ENCODE results near the gene OR4D2.

OR4D2 gene

GRCh38 chr17:58144801-58145200, 22.0 kb upstream of the OR4D2 start:
- Histone ChIP-seq H3K9me3 (ENCODE audit: control insufficient read depth, low read length) (peaks cover 3% of the 10 kb centered on the region), H3K4me3 (ENCODE audit: insufficient read depth, low read depth, low read length, poor library complexity, severe bottlenecking) (no peak overlapping the region), H3K4me1 (ENCODE audit: control insufficient read depth, insufficient read depth, low read length, poor library complexity, severe bottlenecking) (no peaks in the 10 kb centered on the region), H3K36me3 (ENCODE audit: control insufficient read depth, insufficient read depth, low read length) (no peaks in the 10 kb centered on the region), H3K27me3 (replicated peaks; ENCODE audit: control insufficient read depth, insufficient read depth, low read length, poor library complexity, severe bottlenecking) (no peaks in the 10 kb centered on the region), H3K27ac (ENCODE audit: insufficient read depth, low read length, poor library complexity, severe bottlenecking) (no peak overlapping the region)
- no peak for DNase-seq

GRCh38 chr17:58147930-58148434, 18.8 kb upstream of the OR4D2 start, which contains the start of gene OR4D1:
OR4D1 (plus strand) TSS chr17:58148384; CDS start chr17:58155154, 6,770 bp downstream.
- no peaks in the 10 kb centered on the region for H3K36me3 ChIP-seq (ENCODE audit: control insufficient read depth, insufficient read depth, low read length)
- peaks cover 5% of the 10 kb centered on the region for H3K4me1 ChIP-seq (ENCODE audit: control insufficient read depth, insufficient read depth, low read length, poor library complexity, severe bottlenecking)
- H3K4me3 ChIP-seq (ENCODE audit: insufficient read depth, low read depth, low read length, poor library complexity, severe bottlenecking) = no peak within 1 kb of the TSS
- no peak for DNase-seq
- no peaks in the 10 kb centered on the region for H3K27me3 ChIP-seq (replicated peaks; ENCODE audit: control insufficient read depth, insufficient read depth, low read length, poor library complexity, severe bottlenecking)
- no peak within 1 kb of the TSS for H3K27ac ChIP-seq (ENCODE audit: insufficient read depth, low read length, poor library complexity, severe bottlenecking)
- peaks cover 3% of the 10 kb centered on the region for H3K9me3 ChIP-seq (ENCODE audit: control insufficient read depth, low read length)

GRCh38 chr17:58148609-58149008, 18.2 kb upstream of the OR4D2 start:
- Histone ChIP-seq H3K27ac (ENCODE audit: insufficient read depth, low read length, poor library complexity, severe bottlenecking) (no peak overlapping the region), H3K36me3 (ENCODE audit: control insufficient read depth, insufficient read depth, low read length) (no peaks in the 10 kb centered on the region), H3K9me3 (ENCODE audit: control insufficient read depth, low read length) (peaks cover 3% of the 10 kb centered on the region), H3K27me3 (replicated peaks; ENCODE audit: control insufficient read depth, insufficient read depth, low read length, poor library complexity, severe bottlenecking) (no peaks in the 10 kb centered on the region), H3K4me3 (ENCODE audit: insufficient read depth, low read depth, low read length, poor library complexity, severe bottlenecking) (no peak overlapping the region), H3K4me1 (ENCODE audit: control insufficient read depth, insufficient read depth, low read length, poor library complexity, severe bottlenecking) (peaks cover 12% of the 10 kb centered on the region)
- DNase-seq = no peak

GRCh38 chr17:58150394-58150793, 16.4 kb upstream of the OR4D2 start:
- no peak overlapping the region for H3K27ac ChIP-seq (ENCODE audit: insufficient read depth, low read length, poor library complexity, severe bottlenecking)
- no peaks in the 10 kb centered on the region for H3K36me3 ChIP-seq (ENCODE audit: control insufficient read depth, insufficient read depth, low read length)
- H3K4me3 ChIP-seq (ENCODE audit: insufficient read depth, low read depth, low read length, poor library complexity, severe bottlenecking) = no peak overlapping the region
- peaks cover 25% of the 10 kb centered on the region for H3K4me1 ChIP-seq (ENCODE audit: control insufficient read depth, insufficient read depth, low read length, poor library complexity, severe bottlenecking)
- H3K9me3 ChIP-seq (ENCODE audit: control insufficient read depth, low read length) = no peaks in the 10 kb centered on the region
- H3K27me3 ChIP-seq (replicated peaks; ENCODE audit: control insufficient read depth, insufficient read depth, low read length, poor library complexity, severe bottlenecking) = no peaks in the 10 kb centered on the region
- DNase-seq = no peak

GRCh38 chr17:58153046-58153445, 13.7 kb upstream of the OR4D2 start:
- Histone ChIP-seq H3K4me3 (ENCODE audit: insufficient read depth, low read depth, low read length, poor library complexity, severe bottlenecking) (no peak overlapping the region), H3K4me1 (ENCODE audit: control insufficient read depth, insufficient read depth, low read length, poor library complexity, severe bottlenecking) (peaks cover 38% of the 10 kb centered on the region), H3K27me3 (replicated peaks; ENCODE audit: control insufficient read depth, insufficient read depth, low read length, poor library complexity, severe bottlenecking) (no peaks in the 10 kb centered on the region), H3K36me3 (ENCODE audit: control insufficient read depth, insufficient read depth, low read length) (no peaks in the 10 kb centered on the region), H3K9me3 (ENCODE audit: control insufficient read depth, low read length) (no peaks in the 10 kb centered on the region), H3K27ac (ENCODE audit: insufficient read depth, low read length, poor library complexity, severe bottlenecking) (peak overlapping the region; percentile 70)
- DNase-seq = peak; percentile 55 to 65 (median 56)

GRCh38 chr17:58153671-58154070, 13.1 kb upstream of the OR4D2 start:
- Histone ChIP-seq H3K36me3 (ENCODE audit: control insufficient read depth, insufficient read depth, low read length) (no peaks in the 10 kb centered on the region), H3K9me3 (ENCODE audit: control insufficient read depth, low read length) (no peaks in the 10 kb centered on the region), H3K27me3 (replicated peaks; ENCODE audit: control insufficient read depth, insufficient read depth, low read length, poor library complexity, severe bottlenecking) (no peaks in the 10 kb centered on the region), H3K4me3 (ENCODE audit: insufficient read depth, low read depth, low read length, poor library complexity, severe bottlenecking) (no peak overlapping the region), H3K4me1 (ENCODE audit: control insufficient read depth, insufficient read depth, low read length, poor library complexity, severe bottlenecking) (peaks cover 38% of the 10 kb centered on the region), H3K27ac (ENCODE audit: insufficient read depth, low read length, poor library complexity, severe bottlenecking) (peak overlapping the region; percentile 54)
- no peak for DNase-seq

GRCh38 chr17:58156839-58157803, 9.7 kb upstream of the OR4D2 start:
- DNase-seq = peak; percentile 17 to 46 (median 23)
- H3K36me3 ChIP-seq (ENCODE audit: control insufficient read depth, insufficient read depth, low read length) = no peaks in the 10 kb centered on the region
- H3K27ac ChIP-seq (ENCODE audit: insufficient read depth, low read length, poor library complexity, severe bottlenecking) = peak overlapping the region; percentile 79
- peaks cover 43% of the 10 kb centered on the region for H3K4me1 ChIP-seq (ENCODE audit: control insufficient read depth, insufficient read depth, low read length, poor library complexity, severe bottlenecking)
- H3K9me3 ChIP-seq (ENCODE audit: control insufficient read depth, low read length) = no peaks in the 10 kb centered on the region
- H3K27me3 ChIP-seq (replicated peaks; ENCODE audit: control insufficient read depth, insufficient read depth, low read length, poor library complexity, severe bottlenecking) = no peaks in the 10 kb centered on the region
- H3K4me3 ChIP-seq (ENCODE audit: insufficient read depth, low read depth, low read length, poor library complexity, severe bottlenecking) = peak overlapping the region; percentile 64

GRCh38 chr17:58158181-58158580, 8.6 kb upstream of the OR4D2 start:
- H3K4me1 ChIP-seq (ENCODE audit: control insufficient read depth, insufficient read depth, low read length, poor library complexity, severe bottlenecking) = peaks cover 36% of the 10 kb centered on the region
- H3K4me3 ChIP-seq (ENCODE audit: insufficient read depth, low read depth, low read length, poor library complexity, severe bottlenecking) = no peak overlapping the region
- H3K27me3 ChIP-seq (replicated peaks; ENCODE audit: control insufficient read depth, insufficient read depth, low read length, poor library complexity, severe bottlenecking) = no peaks in the 10 kb centered on the region

GRCh38 chr17:58161566-58161965, 5.2 kb upstream of the OR4D2 start:
- peaks cover 8% of the 10 kb centered on the region for H3K4me1 ChIP-seq (ENCODE audit: control insufficient read depth, insufficient read depth, low read length, poor library complexity, severe bottlenecking)
- no peaks in the 10 kb centered on the region for H3K36me3 ChIP-seq (ENCODE audit: control insufficient read depth, insufficient read depth, low read length)
- DNase-seq = no peak
- no peak overlapping the region for H3K4me3 ChIP-seq (ENCODE audit: insufficient read depth, low read depth, low read length, poor library complexity, severe bottlenecking)
- H3K9me3 ChIP-seq (ENCODE audit: control insufficient read depth, low read length) = no peaks in the 10 kb centered on the region
- H3K27me3 ChIP-seq (replicated peaks; ENCODE audit: control insufficient read depth, insufficient read depth, low read length, poor library complexity, severe bottlenecking) = no peaks in the 10 kb centered on the region
- no peak overlapping the region for H3K27ac ChIP-seq (ENCODE audit: insufficient read depth, low read length, poor library complexity, severe bottlenecking)

More at GRCh38 chr17:58158181-58158580, 8.6 kb upstream of the OR4D2 start:
- Histone ChIP-seq H3K27ac (ENCODE audit: insufficient read depth, low read length, poor library complexity, severe bottlenecking) (no peak overlapping the region), H3K9me3 (ENCODE audit: control insufficient read depth, low read length) (no peaks in the 10 kb centered on the region), H3K36me3 (ENCODE audit: control insufficient read depth, insufficient read depth, low read length) (no peaks in the 10 kb centered on the region)
- DNase-seq = no peak

GRCh38 chr17:58165981-58166380, 801 bp upstream of the OR4D2 start:
- Histone ChIP-seq H3K9me3 (ENCODE audit: control insufficient read depth, low read length) (no peaks in the 10 kb centered on the region), H3K4me1 (ENCODE audit: control insufficient read depth, insufficient read depth, low read length, poor library complexity, severe bottlenecking) (peaks cover 15% of the 10 kb centered on the region), H3K36me3 (ENCODE audit: control insufficient read depth, insufficient read depth, low read length) (no peaks in the 10 kb centered on the region), H3K4me3 (ENCODE audit: insufficient read depth, low read depth, low read length, poor library complexity, severe bottlenecking) (no peak overlapping the region), H3K27me3 (replicated peaks; ENCODE audit: control insufficient read depth, insufficient read depth, low read length, poor library complexity, severe bottlenecking) (no peaks in the 10 kb centered on the region), H3K27ac (ENCODE audit: insufficient read depth, low read length, poor library complexity, severe bottlenecking) (no peak overlapping the region)
- no peak for DNase-seq

Data from effector memory CD4-positive, alpha-beta T cell (primary cell).